ENCODE measurements around the gene VPS50. TPM values are rescaled to one million over a fixed set of nuclear protein-coding genes. Genes with fewer than 3 reads are reported as not detected.

The VPS50 gene
- polyA plus RNA-seq, 2 donors: 4.9 to 7.0 TPM

GRCh38 chr7:93284908-93285307 is 52.7 kb downstream of the VPS50 start:
- Histone ChIP-seq H3K9me3 (ENCODE audit: control insufficient read depth in 2 of 2, insufficient read depth in 1 of 2, low read depth in 1 of 2, low read length in 1 of 2) (no peaks in the 10 kb centered on the region), H3K36me3 (ENCODE audit: control insufficient read depth in 2 of 2, insufficient read depth in 2 of 2, low read length in 1 of 2) (peaks cover 0 to 4% of the 10 kb centered on the region in 2 donors), H3K27ac (ENCODE audit: low read depth in 2 of 2, low read length in 1 of 2) (no peak overlapping the region), H3K27me3 (ENCODE audit: control insufficient read depth in 1 of 2, insufficient read depth in 2 of 2, low read length in 2 of 2) (no peaks in the 10 kb centered on the region), H3K4me1 (ENCODE audit: control insufficient read depth in 2 of 2, insufficient read depth in 2 of 2, low read length in 1 of 2) (no peaks in the 10 kb centered on the region), H3K4me3 (ENCODE audit: low read depth in 1 of 2, low read length in 2 of 2) (no peak overlapping the region)
- WGBS, 2 donors: 25 to 27% methylated on average over 1 of the region's 1 CpG

DNA sequence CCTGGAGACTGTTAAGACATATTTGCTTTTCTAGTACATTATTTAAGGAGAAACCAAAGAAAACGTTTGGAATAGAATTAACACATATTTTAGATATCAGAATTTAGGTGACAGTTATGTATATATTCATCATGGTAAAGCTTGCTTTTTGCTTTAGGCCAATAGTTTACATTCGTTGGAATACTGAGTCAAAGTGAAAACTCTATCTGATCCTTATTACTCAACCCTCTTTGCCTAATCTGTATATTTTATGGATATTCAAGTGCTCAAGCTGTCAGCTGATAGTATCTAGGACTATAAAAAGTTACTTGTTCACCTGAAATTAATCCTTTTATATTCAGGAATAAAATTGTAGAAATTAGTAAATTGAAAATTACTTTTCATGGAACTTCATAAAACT is 61.1 kb downstream of the VPS50 start:
- no peak overlapping the region for H3K4me3 ChIP-seq (ENCODE audit: low read depth in 1 of 2, low read length in 2 of 2)
- H3K36me3 ChIP-seq (ENCODE audit: control insufficient read depth in 2 of 2, insufficient read depth in 2 of 2, low read length in 1 of 2): no peaks in the 10 kb centered on the region
- 63 to 72% methylated on average over 2 of the region's 2 CpGs for WGBS, 2 donors
- no peak overlapping the region for H3K27ac ChIP-seq (ENCODE audit: low read depth in 2 of 2, low read length in 1 of 2)
- H3K27me3 ChIP-seq (ENCODE audit: control insufficient read depth in 1 of 2, insufficient read depth in 2 of 2, low read length in 2 of 2): no peaks in the 10 kb centered on the region
- no peaks in the 10 kb centered on the region for H3K9me3 ChIP-seq (ENCODE audit: control insufficient read depth in 2 of 2, insufficient read depth in 1 of 2, low read depth in 1 of 2, low read length in 1 of 2)
- no peaks in the 10 kb centered on the region for H3K4me1 ChIP-seq (ENCODE audit: control insufficient read depth in 2 of 2, insufficient read depth in 2 of 2, low read length in 1 of 2)

DNA sequence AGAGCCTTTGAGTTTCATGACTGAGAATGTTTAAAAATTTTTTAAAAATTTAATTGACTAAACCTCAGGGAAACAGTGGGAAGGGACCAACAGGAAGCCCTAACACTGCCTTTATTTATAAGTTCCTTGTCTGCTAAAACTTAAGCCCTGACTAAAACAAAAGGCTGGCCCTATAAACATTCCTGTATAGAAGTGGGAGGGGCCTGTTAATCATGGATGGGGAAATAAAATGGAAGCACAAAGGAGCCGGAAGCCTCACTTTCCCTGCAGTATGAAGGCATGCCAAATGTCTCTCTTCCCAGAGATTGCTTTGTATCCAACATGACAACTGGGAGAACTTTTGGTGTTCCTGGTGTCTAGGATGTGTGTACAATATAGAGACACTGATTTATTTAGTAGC is 66.0 kb downstream of the VPS50 start:
- Histone ChIP-seq H3K27ac (ENCODE audit: low read depth in 2 of 2, low read length in 1 of 2) (no peak overlapping the region), H3K4me3 (ENCODE audit: low read depth in 1 of 2, low read length in 2 of 2) (no peak overlapping the region), H3K27me3 (ENCODE audit: control insufficient read depth in 1 of 2, insufficient read depth in 2 of 2, low read length in 2 of 2) (no peaks in the 10 kb centered on the region), H3K36me3 (ENCODE audit: control insufficient read depth in 2 of 2, insufficient read depth in 2 of 2, low read length in 1 of 2) (no peaks in the 10 kb centered on the region), H3K4me1 (ENCODE audit: control insufficient read depth in 2 of 2, insufficient read depth in 2 of 2, low read length in 1 of 2) (no peaks in the 10 kb centered on the region), H3K9me3 (ENCODE audit: control insufficient read depth in 2 of 2, insufficient read depth in 1 of 2, low read depth in 1 of 2, low read length in 1 of 2) (no peaks in the 10 kb centered on the region)
- WGBS, 2 donors: 88 to 98% methylated on average over 1 of the region's 1 CpG

DNA sequence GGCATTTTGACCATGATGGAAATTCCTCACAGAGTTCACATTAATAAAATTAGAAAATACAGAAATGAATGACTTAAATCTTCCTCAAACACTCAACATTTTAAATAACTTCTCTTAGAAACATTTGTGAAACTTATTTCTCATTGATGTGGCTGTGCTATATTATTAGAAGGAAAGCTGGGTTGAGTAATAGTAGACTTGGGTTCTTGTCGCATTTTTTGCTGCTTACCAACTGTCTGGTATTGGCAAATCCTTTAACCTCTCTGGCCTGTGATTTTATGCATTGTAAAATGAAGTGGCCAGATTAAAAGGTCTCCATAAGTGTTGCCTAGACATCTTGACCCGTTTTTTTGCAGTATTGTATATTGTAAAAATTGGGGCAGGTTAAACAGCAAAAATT is 66.5 kb downstream of the VPS50 start:
- Histone ChIP-seq H3K27ac (ENCODE audit: low read depth in 2 of 2, low read length in 1 of 2) (no peak overlapping the region), H3K4me3 (ENCODE audit: low read depth in 1 of 2, low read length in 2 of 2) (no peak overlapping the region), H3K36me3 (ENCODE audit: control insufficient read depth in 2 of 2, insufficient read depth in 2 of 2, low read length in 1 of 2) (no peaks in the 10 kb centered on the region), H3K4me1 (ENCODE audit: control insufficient read depth in 2 of 2, insufficient read depth in 2 of 2, low read length in 1 of 2) (no peaks in the 10 kb centered on the region), H3K27me3 (ENCODE audit: control insufficient read depth in 1 of 2, insufficient read depth in 2 of 2, low read length in 2 of 2) (no peaks in the 10 kb centered on the region), H3K9me3 (ENCODE audit: control insufficient read depth in 2 of 2, insufficient read depth in 1 of 2, low read depth in 1 of 2, low read length in 1 of 2) (no peaks in the 10 kb centered on the region)
- WGBS, 2 donors: 89 to 95% methylated on average over 2 of the region's 2 CpGs

DNA sequence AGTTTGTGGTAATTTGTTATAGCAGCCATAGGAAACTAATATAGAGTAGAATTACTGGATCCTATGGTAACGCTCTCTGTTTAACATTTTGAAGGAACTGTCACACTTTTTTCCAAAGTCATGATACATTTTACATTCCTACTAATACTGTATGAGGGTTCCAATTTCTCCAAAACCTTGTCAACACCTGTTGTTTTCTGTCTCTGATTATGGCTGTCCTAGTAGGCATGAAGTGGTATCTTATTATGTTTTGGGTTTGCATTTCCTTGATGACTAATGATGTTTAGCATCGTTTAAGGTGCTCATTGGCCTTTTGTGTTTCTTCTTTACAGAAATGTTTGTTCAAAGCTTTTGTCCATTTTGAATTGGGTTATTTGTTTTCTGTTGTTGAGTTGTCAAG is 69.6 kb downstream of the VPS50 start:
- WGBS, 2 donors: 77 to 91% methylated on average over 2 of the region's 2 CpGs
- Histone ChIP-seq H3K27me3 (ENCODE audit: control insufficient read depth in 1 of 2, insufficient read depth in 2 of 2, low read length in 2 of 2) (no peaks in the 10 kb centered on the region), H3K36me3 (ENCODE audit: control insufficient read depth in 2 of 2, insufficient read depth in 2 of 2, low read length in 1 of 2) (no peaks in the 10 kb centered on the region)

GRCh38 chr7:93307131-93307660 is 75.0 kb downstream of the VPS50 start:
- H3K27ac ChIP-seq (ENCODE audit: low read depth in 2 of 2, low read length in 1 of 2): no peak overlapping the region
- H3K9me3 ChIP-seq (ENCODE audit: control insufficient read depth in 2 of 2, insufficient read depth in 1 of 2, low read depth in 1 of 2, low read length in 1 of 2): no peaks in the 10 kb centered on the region
- 72 to 76% methylated on average over 5 of the region's 5 CpGs for WGBS, 2 donors
- no peaks in the 10 kb centered on the region for H3K4me1 ChIP-seq (ENCODE audit: control insufficient read depth in 2 of 2, insufficient read depth in 2 of 2, low read length in 1 of 2)
- no peaks in the 10 kb centered on the region for H3K27me3 ChIP-seq (ENCODE audit: control insufficient read depth in 1 of 2, insufficient read depth in 2 of 2, low read length in 2 of 2)
- no peak overlapping the region for H3K4me3 ChIP-seq (ENCODE audit: low read depth in 1 of 2, low read length in 2 of 2)
- no peaks in the 10 kb centered on the region for H3K36me3 ChIP-seq (ENCODE audit: control insufficient read depth in 2 of 2, insufficient read depth in 2 of 2, low read length in 1 of 2)

More for the DNA sequence above, 69.6 kb downstream of the VPS50 start:
- Histone ChIP-seq H3K27ac (ENCODE audit: low read depth in 2 of 2, low read length in 1 of 2) (no peak overlapping the region), H3K9me3 (ENCODE audit: control insufficient read depth in 2 of 2, insufficient read depth in 1 of 2, low read depth in 1 of 2, low read length in 1 of 2) (no peaks in the 10 kb centered on the region), H3K4me1 (ENCODE audit: control insufficient read depth in 2 of 2, insufficient read depth in 2 of 2, low read length in 1 of 2) (no peaks in the 10 kb centered on the region), H3K4me3 (ENCODE audit: low read depth in 1 of 2, low read length in 2 of 2) (no peak overlapping the region)

GRCh38 chr7:93307943-93308342 is 75.8 kb downstream of the VPS50 start:
- H3K4me3 ChIP-seq (ENCODE audit: low read depth in 1 of 2, low read length in 2 of 2): no peak overlapping the region

DNA sequence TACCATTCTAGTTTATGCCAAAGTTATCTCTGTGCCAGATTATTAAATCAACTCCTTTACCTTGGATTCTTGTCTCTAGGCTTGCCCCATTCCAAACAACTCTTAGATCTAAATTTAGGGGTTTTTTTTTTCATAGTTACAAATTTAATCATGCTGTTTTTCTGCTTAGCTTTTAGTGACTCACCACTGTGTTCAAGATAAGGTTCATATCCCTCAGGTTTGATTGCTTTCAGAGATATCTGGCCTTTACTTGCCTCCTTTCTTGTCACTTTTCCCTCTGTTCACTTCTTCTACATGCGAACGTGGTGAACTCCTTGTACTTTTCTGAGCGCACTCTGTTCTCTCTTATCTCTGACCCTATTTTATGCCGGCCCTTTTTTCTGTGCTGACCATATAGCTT is 78.2 kb downstream of the VPS50 start:
- H3K36me3 ChIP-seq (ENCODE audit: control insufficient read depth in 2 of 2, insufficient read depth in 2 of 2, low read length in 1 of 2): peaks cover 0 to 2% of the 10 kb centered on the region in 2 donors
- H3K4me3 ChIP-seq (ENCODE audit: low read depth in 1 of 2, low read length in 2 of 2): no peak overlapping the region
- H3K4me1 ChIP-seq (ENCODE audit: control insufficient read depth in 2 of 2, insufficient read depth in 2 of 2, low read length in 1 of 2): no peaks in the 10 kb centered on the region
- H3K9me3 ChIP-seq (ENCODE audit: control insufficient read depth in 2 of 2, insufficient read depth in 1 of 2, low read depth in 1 of 2, low read length in 1 of 2): no peaks in the 10 kb centered on the region
- H3K27me3 ChIP-seq (ENCODE audit: control insufficient read depth in 1 of 2, insufficient read depth in 2 of 2, low read length in 2 of 2): no peaks in the 10 kb centered on the region
- 91% methylated on average over 4 of the region's 4 CpGs for WGBS, 2 donors
- no peak overlapping the region for H3K27ac ChIP-seq (ENCODE audit: low read depth in 2 of 2, low read length in 1 of 2)

More at GRCh38 chr7:93307943-93308342, 75.8 kb downstream of the VPS50 start:
- 92 to 97% methylated on average over 1 of the region's 1 CpG for WGBS, 2 donors
- Histone ChIP-seq H3K36me3 (ENCODE audit: control insufficient read depth in 2 of 2, insufficient read depth in 2 of 2, low read length in 1 of 2) (peaks cover 0 to under 1% of the 10 kb centered on the region in 2 donors), H3K4me1 (ENCODE audit: control insufficient read depth in 2 of 2, insufficient read depth in 2 of 2, low read length in 1 of 2) (no peaks in the 10 kb centered on the region), H3K27me3 (ENCODE audit: control insufficient read depth in 1 of 2, insufficient read depth in 2 of 2, low read length in 2 of 2) (no peaks in the 10 kb centered on the region), H3K27ac (ENCODE audit: low read depth in 2 of 2, low read length in 1 of 2) (no peak overlapping the region), H3K9me3 (ENCODE audit: control insufficient read depth in 2 of 2, insufficient read depth in 1 of 2, low read depth in 1 of 2, low read length in 1 of 2) (no peaks in the 10 kb centered on the region)

- Histone ChIP-seq H3K27ac (ENCODE audit: low read depth in 2 of 2, low read length in 1 of 2) (no peak overlapping the region), H3K36me3 (ENCODE audit: control insufficient read depth in 2 of 2, insufficient read depth in 2 of 2, low read length in 1 of 2) (peaks cover 0 to 2% of the 10 kb centered on the region in 2 donors), H3K4me3 (ENCODE audit: low read depth in 1 of 2, low read length in 2 of 2) (no peak overlapping the region), H3K4me1 (ENCODE audit: control insufficient read depth in 2 of 2, insufficient read depth in 2 of 2, low read length in 1 of 2) (no peaks in the 10 kb centered on the region), H3K9me3 (ENCODE audit: control insufficient read depth in 2 of 2, insufficient read depth in 1 of 2, low read depth in 1 of 2, low read length in 1 of 2) (no peaks in the 10 kb centered on the region), H3K27me3 (ENCODE audit: control insufficient read depth in 1 of 2, insufficient read depth in 2 of 2, low read length in 2 of 2) (no peaks in the 10 kb centered on the region)
- 87% methylated on average over 3 of the region's 3 CpGs for WGBS, 2 donors
These were observed 82.3 kb downstream of the VPS50 start for GRCh38 chr7:93314449-93314848.

- Histone ChIP-seq H3K4me1 (ENCODE audit: control insufficient read depth in 2 of 2, insufficient read depth in 2 of 2, low read length in 1 of 2) (no peaks in the 10 kb centered on the region), H3K9me3 (ENCODE audit: control insufficient read depth in 2 of 2, insufficient read depth in 1 of 2, low read depth in 1 of 2, low read length in 1 of 2) (no peaks in the 10 kb centered on the region), H3K27me3 (ENCODE audit: control insufficient read depth in 1 of 2, insufficient read depth in 2 of 2, low read length in 2 of 2) (no peaks in the 10 kb centered on the region), H3K36me3 (ENCODE audit: control insufficient read depth in 2 of 2, insufficient read depth in 2 of 2, low read length in 1 of 2) (peaks cover 0 to 2% of the 10 kb centered on the region in 2 donors), H3K27ac (ENCODE audit: low read depth in 2 of 2, low read length in 1 of 2) (no peak overlapping the region), H3K4me3 (ENCODE audit: low read depth in 1 of 2, low read length in 2 of 2) (no peak overlapping the region)
- 95 to 97% methylated on average over 2 of the region's 2 CpGs for WGBS, 2 donors
These were observed 83.7 kb downstream of the VPS50 start for GRCh38 chr7:93315896-93316295.
